ENCODE results near the gene CBFA2T3.

- TF ChIP-seq CTCF (IDR thresholded peaks at IDR 0.05) (no peak), EZH2 (IDR thresholded peaks at IDR 0.05; ENCODE audit: borderline replicate concordance, insufficient read depth, low read depth, low read length, poor library complexity, severe bottlenecking) (no peak)
Observed at GRCh38 chr16:88874938-88875599, 101.9 kb downstream of the CBFA2T3 start.

Measured in B cell (primary cell).